Colonic mucosa (tissue), 4 donors: ENCODE results near the gene BMF. TPM values are rescaled to one million over a fixed set of nuclear protein-coding genes. Genes with fewer than 3 reads are reported as not detected.

Experiments
- DNase-seq: peaks from one replicate; pipeline ENCODE4 v3.0.0-alpha.2; 2020
- H3K27ac ChIP-seq: fragments of 200-600 bp; one replicate; pipeline ENCODE4 v1.8.0; 2021
- H3K27me3 ChIP-seq: fragments of 200-600 bp; one replicate; pipeline ENCODE4 v1.8.0; 2021
- H3K36me3 ChIP-seq: fragments of 200-600 bp; one replicate; pipeline ENCODE4 v1.8.0; 2021
- H3K4me1 ChIP-seq: fragments of 200-600 bp; one replicate; pipeline ENCODE4 v1.8.0; 2021; ENCODE audit warnings: mild to moderate bottlenecking
- H3K4me3 ChIP-seq: fragments of 200-600 bp; one replicate; pipeline ENCODE4 v1.8.0; 2021
- H3K9ac ChIP-seq, 2 donors: one replicate each; pipeline ENCODE4 v1.7.0; 2013; ENCODE audit warnings: control low read depth in 2 of 2, low read depth in 2 of 2, low read length in 2 of 2
- H3K9me3 ChIP-seq: fragments of 200-600 bp; one replicate; pipeline ENCODE4 v1.8.0; 2021
- intact Hi-C: fragments of 100-400 bp; cut with DNase I; formaldehyde crosslinking; loops from one replicate; pipeline ENCODE4 v1.14.1; 2022
- total RNA-seq, 2 donors: library from RNA; stranded (reverse); fragmentation: NEBNext Ultra II Directional in 1 of 2; extraction: Animal tissue kit (Norgen Biotek cat#: 25700) in 1 of 2; gene quantifications; one replicate each; pipeline ENCODE4 v1.2.1, GENCODE V29; 2021
- TF ChIP-seq, protein P1 (sequence below): fragments of 200-600 bp; IDR thresholded peaks from one replicate; pipeline ENCODE4 v1.8.0; 2022; ENCODE audit warnings: antibody characterized with exemption, mild to moderate bottlenecking
- donor health status: healthy.
- donor health status: DM: no; HTN: no; CAD: no.
- donor health status: DM: no; HTN: no; CAD: no.

The BMF gene
- total RNA-seq, 2 donors from 2014 or later, result 5.0 to 11.6 TPM

DNA sequence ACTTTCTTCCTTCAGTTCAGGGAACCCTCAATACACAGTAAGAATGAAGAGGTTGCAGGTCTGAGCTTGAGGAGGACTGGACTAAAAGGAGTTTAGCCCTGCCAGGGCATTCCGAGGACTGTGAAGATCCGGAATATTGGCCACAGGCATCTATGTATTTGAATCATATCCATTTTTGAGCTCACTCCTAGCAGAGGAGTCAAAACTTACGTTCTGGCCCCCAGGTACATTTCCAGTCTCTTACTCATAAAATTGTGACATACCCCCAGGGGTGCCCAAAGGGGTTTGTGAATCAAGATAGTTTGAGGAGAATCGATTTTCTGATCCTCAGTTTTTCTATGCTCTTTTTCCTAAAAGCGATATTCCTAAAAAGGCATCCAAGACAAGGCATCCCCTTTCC lies 42.1 kb downstream of the BMF start:
- DNase-seq, result no peak
- H3K9me3 ChIP-seq, result no peaks in the 10 kb centered on the region
- no peak overlapping the region for H3K4me3 ChIP-seq
- TF ChIP-seq, protein P1, sequence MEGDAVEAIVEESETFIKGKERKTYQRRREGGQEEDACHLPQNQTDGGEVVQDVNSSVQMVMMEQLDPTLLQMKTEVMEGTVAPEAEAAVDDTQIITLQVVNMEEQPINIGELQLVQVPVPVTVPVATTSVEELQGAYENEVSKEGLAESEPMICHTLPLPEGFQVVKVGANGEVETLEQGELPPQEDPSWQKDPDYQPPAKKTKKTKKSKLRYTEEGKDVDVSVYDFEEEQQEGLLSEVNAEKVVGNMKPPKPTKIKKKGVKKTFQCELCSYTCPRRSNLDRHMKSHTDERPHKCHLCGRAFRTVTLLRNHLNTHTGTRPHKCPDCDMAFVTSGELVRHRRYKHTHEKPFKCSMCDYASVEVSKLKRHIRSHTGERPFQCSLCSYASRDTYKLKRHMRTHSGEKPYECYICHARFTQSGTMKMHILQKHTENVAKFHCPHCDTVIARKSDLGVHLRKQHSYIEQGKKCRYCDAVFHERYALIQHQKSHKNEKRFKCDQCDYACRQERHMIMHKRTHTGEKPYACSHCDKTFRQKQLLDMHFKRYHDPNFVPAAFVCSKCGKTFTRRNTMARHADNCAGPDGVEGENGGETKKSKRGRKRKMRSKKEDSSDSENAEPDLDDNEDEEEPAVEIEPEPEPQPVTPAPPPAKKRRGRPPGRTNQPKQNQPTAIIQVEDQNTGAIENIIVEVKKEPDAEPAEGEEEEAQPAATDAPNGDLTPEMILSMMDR, result no peak
- intact Hi-C loops, result no loop called here
- no peak overlapping the region for H3K9ac ChIP-seq
- H3K27me3 ChIP-seq, result no peaks in the 10 kb centered on the region
- H3K36me3 ChIP-seq, result no peaks in the 10 kb centered on the region
- H3K4me1 ChIP-seq, result peaks cover 7% of the 10 kb centered on the region
- no peak overlapping the region for H3K27ac ChIP-seq

DNA sequence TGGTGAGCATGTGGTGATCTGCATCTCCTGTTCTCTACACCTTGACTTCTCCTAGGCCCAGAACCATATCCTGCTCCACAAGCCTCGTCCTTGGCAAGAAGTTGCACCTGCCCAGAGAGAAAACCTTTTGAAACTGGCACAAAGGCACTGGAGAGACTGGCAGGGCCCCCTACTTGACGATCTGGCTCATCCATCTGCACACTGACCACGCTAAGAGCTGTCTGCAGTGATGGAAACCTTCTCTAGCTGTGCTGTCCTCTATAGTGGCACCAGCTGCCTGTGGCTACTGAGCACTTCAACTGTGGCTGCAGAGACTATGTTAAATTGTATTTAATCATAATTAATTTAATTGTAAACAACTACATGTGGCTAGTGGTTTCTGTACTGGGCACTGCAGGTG lies 43.5 kb downstream of the BMF start:
- Histone ChIP-seq H3K9ac (no peak overlapping the region), H3K4me3 (no peak overlapping the region), H3K9me3 (no peaks in the 10 kb centered on the region), H3K36me3 (no peaks in the 10 kb centered on the region), H3K4me1 (peaks cover 7% of the 10 kb centered on the region), H3K27ac (no peak overlapping the region), H3K27me3 (no peaks in the 10 kb centered on the region)
- intact Hi-C loops, result no loop called here
- no peak for DNase-seq
- TF ChIP-seq, protein P1, result no peak

- H3K27ac ChIP-seq, result no peak overlapping the region
- no peaks in the 10 kb centered on the region for H3K36me3 ChIP-seq
- H3K9me3 ChIP-seq, result no peaks in the 10 kb centered on the region
- peak overlapping the region in 1 of 2 donors; percentile 27 for H3K9ac ChIP-seq
- intact Hi-C loops, result no loop called here
- no peak for DNase-seq
- H3K4me1 ChIP-seq, result peaks cover 3% of the 10 kb centered on the region
- H3K27me3 ChIP-seq, result no peaks in the 10 kb centered on the region
- TF ChIP-seq, protein P1, result no peak
- no peak overlapping the region for H3K4me3 ChIP-seq
Observed at GRCh38 chr15:40064231-40064894, 44.3 kb downstream of the BMF start.

DNA sequence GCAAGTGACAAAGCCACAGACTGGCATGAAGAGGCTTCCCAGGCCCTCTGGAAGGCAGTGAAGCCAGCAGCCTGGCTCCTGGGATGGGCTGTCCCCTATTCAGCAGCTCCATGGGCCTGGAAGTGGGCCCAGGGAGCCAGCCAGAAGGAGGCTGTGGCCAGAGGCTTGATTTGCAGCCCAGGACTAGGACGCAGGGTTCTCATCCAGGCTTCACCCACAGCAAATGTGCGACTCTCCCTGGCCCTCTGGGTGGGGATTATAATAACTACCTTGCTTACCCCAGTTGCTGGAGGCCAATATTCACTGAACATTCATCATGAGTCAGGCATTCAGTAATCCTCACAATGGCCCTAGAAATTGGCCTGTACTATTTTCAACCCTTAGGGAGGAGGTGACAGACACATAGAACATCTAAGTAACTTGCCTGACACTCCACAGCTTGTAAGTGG lies 45.1 kb downstream of the BMF start:
- TF ChIP-seq, protein P1, result no peak
- no peak overlapping the region for H3K4me3 ChIP-seq
- H3K4me1 ChIP-seq, result no peaks in the 10 kb centered on the region
- DNase-seq, result no peak
- H3K36me3 ChIP-seq, result no peaks in the 10 kb centered on the region
- H3K27me3 ChIP-seq, result no peaks in the 10 kb centered on the region
- no peak overlapping the region for H3K27ac ChIP-seq
- intact Hi-C loops, result no loop called here
- H3K9me3 ChIP-seq, result no peaks in the 10 kb centered on the region
- H3K9ac ChIP-seq, result no peak overlapping the region

DNA sequence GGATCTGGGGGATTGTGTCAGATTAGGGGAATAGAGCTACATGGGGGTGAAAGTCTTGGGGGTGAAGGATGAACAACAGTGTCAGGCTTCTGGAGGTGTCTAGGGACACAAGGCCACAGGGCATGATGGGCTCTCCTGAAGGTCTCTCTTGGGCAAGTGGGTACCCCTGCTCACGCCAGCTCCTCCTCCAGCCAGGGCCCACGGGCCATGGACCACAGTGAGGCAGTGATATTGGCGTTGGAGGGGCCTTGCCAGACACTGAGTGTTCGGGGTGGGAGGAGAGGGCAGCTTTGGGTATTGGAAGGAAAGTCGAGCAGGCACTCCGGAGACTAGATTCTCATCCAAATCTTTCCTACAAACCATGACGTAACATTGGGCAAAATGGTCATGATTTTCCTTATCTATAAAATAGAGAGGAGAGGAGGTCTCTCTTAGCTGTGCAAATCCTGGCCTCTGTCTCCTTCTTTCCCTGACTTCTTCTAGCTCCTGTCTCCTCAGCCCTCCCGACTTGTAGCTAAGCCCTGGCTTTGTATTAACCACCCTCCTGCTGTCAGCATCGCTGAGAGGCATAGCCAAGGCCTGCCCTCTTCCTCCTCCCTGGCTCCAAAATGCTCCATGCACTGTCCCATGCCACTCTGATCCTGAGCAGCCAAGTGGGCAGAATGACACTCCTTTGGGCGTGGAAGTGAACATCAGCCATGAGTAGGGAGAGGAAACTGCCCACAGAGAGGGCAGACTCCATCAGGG lies 45.7 kb downstream of the BMF start:
- Histone ChIP-seq H3K36me3 (no peaks in the 10 kb centered on the region), H3K27me3 (no peaks in the 10 kb centered on the region), H3K4me1 (no peaks in the 10 kb centered on the region), H3K9ac (no peak overlapping the region), H3K27ac (no peak overlapping the region), H3K9me3 (no peaks in the 10 kb centered on the region), H3K4me3 (no peak overlapping the region)
- intact Hi-C loops, result no loop called here
- TF ChIP-seq, protein P1, result no peak
- DNase-seq, result no peak
